HG02852 (cell line): ENCODE measurements around the gene KRTAP1-5.
"Not testable (repeated sequence)": the region's sequence is repeated elsewhere in the genome, so short reads cannot be mapped to it uniquely, and the experiment has no call there.

Experiments
- ATAC-seq: cut with Tn5 transposase; IDR thresholded peaks from one replicate; pipeline ENCODE4 v1.9.1; 2021; ENCODE audit warnings: mild to moderate bottlenecking, moderate library complexity; ENCODE audit not compliant: unreplicated experiment

Gene KRTAP1-5

GRCh38 chr17:41009301-41009760 lies 17.7 kb downstream of the KRTAP1-5 start:
- no peak for ATAC-seq

GRCh38 chr17:41008811-41009210 lies 18.2 kb downstream of the KRTAP1-5 start, which contains the start of gene KRTAP3-1:
Gene KRTAP3-1 (minus strand): TSS chr17:41009128. CDS start chr17:41009074, 54 bp downstream.
- no peak for ATAC-seq

- ATAC-seq, result no peak
These were observed 22.6 kb downstream of the KRTAP1-5 start for GRCh38 chr17:41004397-41004796.

GRCh38 chr17:41003926-41004325 lies 23.1 kb downstream of the KRTAP1-5 start:
- ATAC-seq, result no peak

- ATAC-seq, result no peak
These were observed 24.2 kb downstream of the KRTAP1-5 start for GRCh38 chr17:41002814-41003213.

- ATAC-seq, result no peak
These were observed 25.2 kb downstream of the KRTAP1-5 start for GRCh38 chr17:41001795-41002194.

GRCh38 chr17:40999563-40999962 lies 27.4 kb downstream of the KRTAP1-5 start, which contains the start of gene KRTAP3-2:
Gene KRTAP3-2 (minus strand): TSS chr17:40999906. CDS start chr17:40999853, 53 bp downstream.
- ATAC-seq, result not testable (repeated sequence)

GRCh38 chr17:40997361-40997760 lies 29.6 kb downstream of the KRTAP1-5 start:
- no peak for ATAC-seq

GRCh38 chr17:40996829-40997228 lies 30.2 kb downstream of the KRTAP1-5 start:
- ATAC-seq, result no peak

- ATAC-seq, result no peak
These were observed 31.9 kb downstream of the KRTAP1-5 start for GRCh38 chr17:40995116-40995515.

GRCh38 chr17:40993839-40994238 lies 33.2 kb downstream of the KRTAP1-5 start, which contains the start of gene KRTAP3-3:
Gene KRTAP3-3 (minus strand): TSS chr17:40994164. CDS start chr17:40994097, 67 bp downstream.
- no peak for ATAC-seq

GRCh38 chr17:40993084-40993483 lies 33.9 kb downstream of the KRTAP1-5 start:
- ATAC-seq, result no peak

- no peak for ATAC-seq
These were observed 34.3 kb downstream of the KRTAP1-5 start for GRCh38 chr17:40992666-40993065.

- ATAC-seq, result no peak
These were observed 40.1 kb downstream of the KRTAP1-5 start for GRCh38 chr17:40986920-40987319.

- ATAC-seq, result no peak
These were observed 42.8 kb downstream of the KRTAP1-5 start, which contains the start of gene KRT40 for GRCh38 chr17:40984226-40984625. Gene KRT40 (minus strand): TSS chr17:40984326. CDS start chr17:40984273, 53 bp downstream.

GRCh38 chr17:40981115-40981514 lies 45.9 kb downstream of the KRTAP1-5 start:
- no peak for ATAC-seq

GRCh38 chr17:40980596-40980995 lies 46.4 kb downstream of the KRTAP1-5 start:
- ATAC-seq, result no peak

GRCh38 chr17:40980117-40980516 lies 46.9 kb downstream of the KRTAP1-5 start:
- no peak for ATAC-seq

GRCh38 chr17:40978575-40979151 lies 48.3 kb downstream of the KRTAP1-5 start:
- ATAC-seq, result no peak
